ENCODE results near the gene SPSB2.
"Not testable (repeated sequence)": the region's sequence is repeated elsewhere in the genome, so short reads cannot be mapped to it uniquely, and the experiment has no call there.

Gene SPSB2

DNA sequence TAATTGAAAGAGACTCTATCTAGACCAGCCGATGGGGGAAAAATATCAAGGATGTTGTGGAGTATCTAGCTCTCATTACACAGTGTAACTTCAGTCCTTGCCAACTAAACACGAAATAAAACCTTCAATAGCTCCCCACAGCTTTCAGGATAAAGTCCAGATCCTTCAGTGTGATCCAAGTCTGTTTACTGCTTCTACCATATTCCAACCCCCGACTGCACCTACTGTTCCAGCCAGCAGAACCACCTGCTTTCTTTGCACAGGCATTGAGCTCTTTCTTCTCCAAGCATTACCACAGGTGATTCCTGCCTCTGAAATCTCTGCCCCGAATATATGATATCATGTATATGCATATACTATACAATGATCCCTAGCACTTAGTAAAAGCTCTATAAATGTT is 29.3 kb upstream of the SPSB2 start:
- FAIRE-seq, result no peak
- TF ChIP-seq POU2F2 (IDR thresholded peaks at IDR 0.05; ENCODE audit: low read depth, low read length), result no peak
- no peak for DNase-seq (ENCODE audit: insufficient read length, low spot score)

DNA sequence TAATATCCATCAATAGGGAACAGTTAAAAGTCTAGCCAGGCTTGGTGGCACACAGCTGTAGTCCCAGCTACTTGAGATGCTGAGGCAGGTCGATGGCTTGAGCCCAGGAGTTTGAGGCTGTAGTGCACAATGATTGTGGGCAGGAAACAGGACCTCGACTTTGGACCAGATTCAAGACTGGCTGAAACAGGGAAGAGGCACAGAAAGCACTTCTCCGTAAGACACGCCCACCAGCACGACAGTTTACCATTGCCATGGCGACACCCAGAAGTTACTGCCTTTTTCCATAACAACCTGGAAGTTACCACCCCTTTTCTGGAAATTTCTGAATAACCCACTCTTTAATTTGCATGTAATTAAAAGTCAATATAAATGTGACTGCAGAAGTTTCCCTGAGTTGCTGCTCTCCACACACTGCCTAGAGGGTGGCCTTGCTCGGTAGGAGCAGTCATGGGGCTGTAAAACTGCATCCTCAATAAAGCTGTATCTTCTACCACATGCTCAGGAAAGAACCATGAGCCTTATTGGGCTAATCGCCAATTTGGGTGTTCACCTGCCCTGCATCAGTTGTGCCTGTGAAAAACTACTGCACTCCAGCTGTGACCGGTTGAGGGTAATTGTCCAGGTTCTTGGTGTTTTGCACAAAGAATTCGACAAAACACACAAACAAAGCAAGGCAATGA is 26.9 kb upstream of the SPSB2 start:
- TF ChIP-seq TAF1 (IDR thresholded peaks at IDR 0.05; ENCODE audit: low read depth, low read length), result no peak
- no peak for TF ChIP-seq PAX5 (IDR thresholded peaks at IDR 0.05; ENCODE audit: insufficient read depth, low read length, severe bottlenecking)
- TF ChIP-seq SPI1 (IDR thresholded peaks at IDR 0.05; ENCODE audit: low read depth, low read length), result no peak
- TF ChIP-seq POLR2A (IDR thresholded peaks at IDR 0.05; ENCODE audit: low read depth, low read length), result no peak
- TF ChIP-seq POLR2AphosphoS5 (IDR thresholded peaks at IDR 0.05; ENCODE audit: low read depth, low read length), result no peak
- no peak for TF ChIP-seq POU2F2 (IDR thresholded peaks at IDR 0.05; ENCODE audit: low read depth, low read length)
- DNase-seq (ENCODE audit: insufficient read length, low spot score) (no peak), FAIRE-seq (peak; percentile 9)

DNA sequence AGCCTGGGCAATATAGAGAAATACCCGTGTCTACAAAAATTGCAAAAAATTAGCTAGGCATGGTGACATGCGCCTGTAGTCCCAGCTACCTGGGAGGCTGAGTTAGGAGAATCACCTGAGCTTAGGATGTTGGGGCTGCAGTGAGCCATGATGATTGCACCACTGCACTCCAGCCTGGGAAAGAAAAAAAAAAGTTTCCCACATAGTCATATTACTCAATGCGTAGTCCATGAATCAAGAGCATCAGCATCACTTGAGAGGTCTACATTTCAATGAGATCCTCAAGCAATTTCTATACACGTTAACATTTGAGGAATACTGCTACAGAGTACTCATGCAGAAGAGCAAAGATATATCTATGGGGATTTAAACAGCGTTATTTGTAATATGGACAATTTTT is 26.3 kb upstream of the SPSB2 start:
- DNase-seq (ENCODE audit: insufficient read length, low spot score) (no peak), FAIRE-seq (no peak)
- TF ChIP-seq PAX5 (IDR thresholded peaks at IDR 0.05; ENCODE audit: insufficient read depth, low read length, severe bottlenecking) (no peak), TAF1 (IDR thresholded peaks at IDR 0.05; ENCODE audit: low read depth, low read length) (no peak), POLR2A (IDR thresholded peaks at IDR 0.05; ENCODE audit: low read depth, low read length) (no peak), SPI1 (IDR thresholded peaks at IDR 0.05; ENCODE audit: low read depth, low read length) (no peak), POU2F2 (IDR thresholded peaks at IDR 0.05; ENCODE audit: low read depth, low read length) (no peak), POLR2AphosphoS5 (IDR thresholded peaks at IDR 0.05; ENCODE audit: low read depth, low read length) (no peak)

DNA sequence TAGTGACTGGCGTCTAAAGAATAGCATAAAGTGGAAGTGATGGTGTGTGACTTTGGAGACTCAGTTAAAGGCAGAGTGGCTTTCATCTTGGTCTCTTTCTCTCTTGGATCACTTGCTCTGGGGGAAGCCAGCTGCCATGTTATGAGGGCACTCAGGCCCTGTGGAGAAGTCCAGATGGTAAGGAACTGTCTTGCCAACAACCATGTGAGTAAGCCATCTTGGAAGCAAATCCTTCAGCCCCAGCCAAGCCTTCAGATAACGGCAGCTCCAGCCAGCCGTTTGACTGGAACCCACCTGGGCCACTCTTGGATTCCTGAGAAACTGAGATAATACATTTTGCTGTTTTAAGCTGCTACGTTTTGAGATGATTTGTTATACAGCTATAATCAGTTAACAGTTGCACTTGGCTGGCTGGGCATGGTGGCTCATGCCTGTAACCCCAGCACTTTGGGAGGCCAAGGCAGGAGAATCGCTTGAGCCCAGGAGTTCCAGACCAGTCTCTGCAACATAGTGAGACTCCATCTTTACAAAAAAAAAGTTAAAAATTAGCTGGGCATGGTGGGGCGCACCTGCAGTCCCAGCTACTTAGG is 23.8 kb upstream of the SPSB2 start:
- peak; percentile 33 for FAIRE-seq
- no peak for DNase-seq (ENCODE audit: insufficient read length, low spot score)

GRCh38 chr12:6894321-6894720 is 21.2 kb upstream of the SPSB2 start:
- TF ChIP-seq TAF1 (IDR thresholded peaks at IDR 0.05; ENCODE audit: low read depth, low read length) (no peak), SPI1 (IDR thresholded peaks at IDR 0.05; ENCODE audit: low read depth, low read length) (no peak), POLR2AphosphoS5 (IDR thresholded peaks at IDR 0.05; ENCODE audit: low read depth, low read length) (no peak), POLR2A (IDR thresholded peaks at IDR 0.05; ENCODE audit: low read depth, low read length) (no peak), PAX5 (IDR thresholded peaks at IDR 0.05; ENCODE audit: insufficient read depth, low read length, severe bottlenecking) (no peak), POU2F2 (IDR thresholded peaks at IDR 0.05; ENCODE audit: low read depth, low read length) (no peak)
- FAIRE-seq (no peak), DNase-seq (ENCODE audit: insufficient read length, low spot score) (no peak)

More for the DNA sequence above, 23.8 kb upstream of the SPSB2 start:
- TF ChIP-seq POU2F2 (IDR thresholded peaks at IDR 0.05; ENCODE audit: low read depth, low read length), result no peak
- no peak for TF ChIP-seq POLR2AphosphoS5 (IDR thresholded peaks at IDR 0.05; ENCODE audit: low read depth, low read length)
- no peak for TF ChIP-seq POLR2A (IDR thresholded peaks at IDR 0.05; ENCODE audit: low read depth, low read length)
- no peak for TF ChIP-seq PAX5 (IDR thresholded peaks at IDR 0.05; ENCODE audit: insufficient read depth, low read length, severe bottlenecking)
- no peak for TF ChIP-seq TAF1 (IDR thresholded peaks at IDR 0.05; ENCODE audit: low read depth, low read length)
- TF ChIP-seq SPI1 (IDR thresholded peaks at IDR 0.05; ENCODE audit: low read depth, low read length), result no peak

DNA sequence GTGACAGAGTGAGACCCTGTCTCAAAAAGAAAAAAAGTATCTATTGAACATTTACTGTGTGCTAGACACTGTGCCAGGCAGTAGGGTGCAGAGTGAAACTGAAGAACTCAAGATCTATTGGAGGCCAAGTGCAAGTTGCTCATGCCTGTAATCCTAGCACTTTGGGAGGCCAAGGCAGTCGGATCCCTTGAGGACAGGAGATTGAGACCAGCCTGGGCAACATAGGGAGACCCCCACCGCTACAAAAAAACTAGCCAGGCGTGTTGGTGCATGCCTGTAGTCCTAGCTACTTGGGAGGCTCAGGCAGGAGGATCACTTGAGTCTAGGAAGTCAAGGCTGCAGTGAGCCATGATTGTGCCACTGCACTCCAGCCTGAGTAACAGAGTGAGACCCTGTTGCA is 19.6 kb upstream of the SPSB2 start:
- FAIRE-seq, result peak; percentile 66
- not testable (repeated sequence) for DNase-seq (ENCODE audit: insufficient read length, low spot score)

DNA sequence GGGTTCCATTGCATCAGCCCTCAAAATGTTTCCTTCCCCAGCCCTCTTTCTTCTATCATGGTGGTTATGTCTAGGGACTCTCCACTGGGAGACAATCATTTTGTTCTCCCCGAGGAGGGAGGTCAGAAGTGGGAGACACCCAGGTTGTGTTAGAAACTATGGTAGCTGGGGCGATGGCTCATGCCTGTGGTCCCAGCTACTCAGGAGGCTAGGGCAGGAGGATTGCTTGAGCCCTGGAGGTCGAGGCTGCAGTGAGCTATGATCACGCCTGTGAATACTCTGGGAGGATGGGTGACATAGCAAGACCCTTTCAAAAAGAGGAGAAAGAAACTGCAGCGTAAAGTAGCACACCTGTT is 18.5 kb upstream of the SPSB2 start:
- peak; percentile 20 for FAIRE-seq

DNA sequence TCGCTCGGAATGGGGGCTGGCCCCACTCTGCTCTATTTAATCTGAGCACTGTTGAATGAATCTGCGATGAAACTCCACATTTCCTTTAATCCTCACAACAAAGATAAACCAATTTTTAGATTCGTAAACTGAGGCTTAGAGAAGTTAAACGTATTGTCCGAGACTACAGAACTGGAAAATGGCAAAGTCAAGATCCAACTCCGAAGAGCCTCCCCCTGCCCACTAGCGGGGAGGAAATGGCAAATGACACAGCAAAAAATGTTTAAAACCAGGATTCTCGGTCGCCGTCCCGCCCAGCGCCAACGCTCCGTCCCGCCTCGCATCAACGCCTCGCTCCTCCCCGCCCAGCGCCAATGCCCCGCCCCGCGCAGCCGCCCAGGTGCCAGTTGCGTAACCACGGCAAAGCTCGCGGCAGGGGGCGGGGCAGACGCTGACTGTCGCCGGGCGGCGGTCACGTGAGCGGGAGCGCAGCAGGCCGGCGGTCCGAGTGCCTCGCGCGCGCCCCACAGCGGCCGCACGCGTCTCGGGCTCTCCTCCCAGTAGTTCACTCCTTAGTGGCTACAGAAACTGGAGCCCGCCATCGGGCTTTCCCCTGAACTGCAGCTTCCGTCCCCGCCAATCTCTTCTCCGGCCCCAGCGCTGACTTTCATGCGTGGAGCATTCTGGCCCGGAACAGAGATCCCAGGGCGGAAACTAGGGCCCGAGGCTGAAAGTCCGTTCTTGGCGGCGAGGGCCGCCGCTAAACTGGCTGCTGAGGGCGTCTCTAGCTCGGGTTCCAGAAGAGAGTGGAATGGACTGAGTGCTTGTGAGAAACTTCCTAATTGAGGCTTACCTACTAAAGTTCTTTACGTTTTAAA is 17.9 kb upstream of the SPSB2 start:
- TF ChIP-seq PAX5 (IDR thresholded peaks at IDR 0.05; ENCODE audit: insufficient read depth, low read length, severe bottlenecking) (peak; percentile 59), POLR2A (IDR thresholded peaks at IDR 0.05; ENCODE audit: low read depth, low read length) (peak; percentile 46; the same call in 1 of the 2 replicates), SPI1 (IDR thresholded peaks at IDR 0.05; ENCODE audit: low read depth, low read length) (0 out of 2 replicates have a peak, but pooled peaks have one; percentile 16), POU2F2 (IDR thresholded peaks at IDR 0.05; ENCODE audit: low read depth, low read length) (no peak), POLR2AphosphoS5 (IDR thresholded peaks at IDR 0.05; ENCODE audit: low read depth, low read length) (no peak), TAF1 (IDR thresholded peaks at IDR 0.05; ENCODE audit: low read depth, low read length) (peak; percentile 79; the same call in 1 of the 2 replicates)
- FAIRE-seq (peak; percentile 99), DNase-seq (ENCODE audit: insufficient read length, low spot score) (peak; percentile 94)

More for the DNA sequence above, 18.5 kb upstream of the SPSB2 start:
- TF ChIP-seq TAF1 (IDR thresholded peaks at IDR 0.05; ENCODE audit: low read depth, low read length) (no peak), POU2F2 (IDR thresholded peaks at IDR 0.05; ENCODE audit: low read depth, low read length) (no peak), PAX5 (IDR thresholded peaks at IDR 0.05; ENCODE audit: insufficient read depth, low read length, severe bottlenecking) (no peak), POLR2AphosphoS5 (IDR thresholded peaks at IDR 0.05; ENCODE audit: low read depth, low read length) (no peak), POLR2A (IDR thresholded peaks at IDR 0.05; ENCODE audit: low read depth, low read length) (no peak), SPI1 (IDR thresholded peaks at IDR 0.05; ENCODE audit: low read depth, low read length) (no peak)
- DNase-seq (ENCODE audit: insufficient read length, low spot score), result no peak

GRCh38 chr12:6889775-6890573 is 16.9 kb upstream of the SPSB2 start:
- not testable (repeated sequence) for FAIRE-seq; DNase-seq (ENCODE audit: insufficient read length, low spot score)

DNA sequence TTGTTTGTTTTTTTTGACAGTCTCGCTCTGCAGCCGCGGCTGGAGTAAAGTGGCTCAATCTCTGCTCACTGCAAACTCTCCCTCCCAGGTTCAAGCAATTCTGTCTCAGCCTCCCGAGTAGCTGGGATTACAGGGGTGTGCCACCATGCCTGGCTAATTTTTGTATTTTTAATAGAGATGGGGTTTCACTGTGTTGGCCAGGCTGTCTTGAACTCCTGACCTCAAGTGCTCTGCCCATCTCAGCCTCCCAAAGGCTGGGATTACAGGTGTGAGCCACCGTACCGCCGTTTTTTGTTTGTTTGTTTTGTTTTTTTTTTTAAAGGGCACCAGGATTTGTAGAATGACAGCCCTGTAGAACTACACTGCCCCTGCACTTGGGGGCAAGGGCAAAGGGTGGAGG is 15.7 kb upstream of the SPSB2 start:
- not testable (repeated sequence) for FAIRE-seq; DNase-seq (ENCODE audit: insufficient read length, low spot score)
